Fibroblast of lung (primary cell): Measurements from ENCODE around the gene IL23R.

Experiments
- CTCF ChIP-seq, 2 donors: IDR thresholded peaks in 1 of 2; conservative IDR thresholded peaks in 1 of 2; 1 replicate in 1 of 2; 2 replicates in 1 of 2; pipeline ENCODE4 v1.5.1; 2011 to 2012; ENCODE audit warnings: low read length in 2 of 2, control low read depth in 1 of 2, inconsistent platforms in 1 of 2, low read depth in 1 of 2, mild to moderate bottlenecking in 1 of 2
- EZH2 ChIP-seq: IDR thresholded peaks from 2 replicates; pipeline ENCODE4 v1.5.1; 2012; ENCODE audit warnings: low read length, control low read depth, mild to moderate bottlenecking; ENCODE audit errors: missing control alignments

GRCh38 chr1:67146539-67146938 is 19.7 kb upstream of the IL23R start:
- TF ChIP-seq CTCF (conservative IDR thresholded peaks at IDR 0.05 in 1 of 2, IDR thresholded peaks at IDR 0.05 in 1 of 2; ENCODE audit: low read depth in 1 of 2, low read length in 2 of 2) (no peak), EZH2 (no peak)
